Stimulated activated CD4-positive, alpha-beta T cell treated with anti-CD3 and anti-CD28 coated beads, Interleukin-12 subunit alpha, Interleukin-12 subunit beta, amount 100 ng/mL, for 24 hours (primary cell): ENCODE data around the gene TICAM1.
"Not testable (repeated sequence)": the region's sequence is repeated elsewhere in the genome, so short reads cannot be mapped to it uniquely, and the experiment has no call there.

Experiments used
- DNase-seq, 2 experiments: peaks; one replicate each; pipeline ENCODE4 v3.0.0-alpha.2; 2020; ENCODE audit warnings: low read depth in 2 of 2

The TICAM1 gene

GRCh38 chr19:4844348-4845179 lies 13.1 kb upstream of the TICAM1 start:
- no peak for DNase-seq

GRCh38 chr19:4843647-4843965 lies 12.1 kb upstream of the TICAM1 start:
- DNase-seq: no peak

GRCh38 chr19:4839192-4839591 lies 7.7 kb upstream of the TICAM1 start:
- DNase-seq: no peak

GRCh38 chr19:4832776-4833175 lies 1.3 kb upstream of the TICAM1 start:
- no peak for DNase-seq

- not testable (repeated sequence) for DNase-seq
Measured at GRCh38 chr19:4831979-4832340, 448 bp upstream of the TICAM1 start.

- no peak for DNase-seq
Measured at GRCh38 chr19:4830768-4831265, 695 bp downstream of the TICAM1 start.

GRCh38 chr19:4830332-4830731 lies 1.2 kb downstream of the TICAM1 start:
- no peak for DNase-seq

GRCh38 chr19:4829001-4829712 lies 2.4 kb downstream of the TICAM1 start:
- no peak for DNase-seq

GRCh38 chr19:4823577-4823976 lies 7.9 kb downstream of the TICAM1 start:
- DNase-seq: no peak

GRCh38 chr19:4822354-4822753 lies 9.2 kb downstream of the TICAM1 start:
- not testable (repeated sequence) for DNase-seq

GRCh38 chr19:4821265-4821664 lies 10.2 kb downstream of the TICAM1 start:
- no peak for DNase-seq

GRCh38 chr19:4817467-4818277 lies 13.8 kb downstream of the TICAM1 start:
- DNase-seq: no peak

- no peak for DNase-seq
Measured at GRCh38 chr19:4816950-4817278, 14.6 kb downstream of the TICAM1 start.

GRCh38 chr19:4816202-4816949 lies 15.1 kb downstream of the TICAM1 start:
- no peak for DNase-seq

GRCh38 chr19:4815426-4816201 lies 15.9 kb downstream of the TICAM1 start:
- peak; percentile 67 to 76 for DNase-seq

GRCh38 chr19:4814625-4815425 lies 16.7 kb downstream of the TICAM1 start:
- no peak for DNase-seq

- peak; percentile 74 to 95 for DNase-seq
Measured at GRCh38 chr19:4811328-4812131, 20.0 kb downstream of the TICAM1 start.

- no peak for DNase-seq
Measured at GRCh38 chr19:4807188-4807587, 24.3 kb downstream of the TICAM1 start.

- DNase-seq: no peak
Measured at GRCh38 chr19:4806384-4806783, 25.1 kb downstream of the TICAM1 start.
